ENCODE measurements around the gene NSF.

- TF ChIP-seq CTCF (IDR thresholded peaks at IDR 0.05) = no peak
- no peak for TF ChIP-seq POLR2A (IDR thresholded peaks at IDR 0.05)
- no peak for TF ChIP-seq POLR2AphosphoS5 (IDR thresholded peaks at IDR 0.05; ENCODE audit: insufficient read depth in 1 of 2, low read depth in 1 of 2)
Observed at GRCh38 chr17:46794318-46794717, 203.8 kb downstream of the NSF start.
